IPS-15b (cell line): ENCODE measurements around the gene MID2.
"Not testable (repeated sequence)": the region's sequence is repeated elsewhere in the genome, so short reads cannot be mapped to it uniquely, and the experiment has no call there.

ENCODE experiments used
- H3K27me3 ChIP-seq: one replicate; pipeline ENCODE4 v1.6.1; 2013; ENCODE audit warnings: low read length; ENCODE audit not compliant: control insufficient read depth, insufficient read depth
- H3K36me3 ChIP-seq: one replicate; pipeline ENCODE4 v1.6.1; 2013; ENCODE audit warnings: low read length; ENCODE audit not compliant: control insufficient read depth, insufficient read depth
- H3K4me1 ChIP-seq: one replicate; pipeline ENCODE4 v1.6.1; 2013; ENCODE audit warnings: mild to moderate bottlenecking, low read length; ENCODE audit not compliant: control insufficient read depth, insufficient read depth
- H3K4me3 ChIP-seq: one replicate; pipeline ENCODE4 v1.5.1; 2013; ENCODE audit warnings: low read depth, low read length
- H3K9ac ChIP-seq: one replicate; pipeline ENCODE4 v1.6.1; 2013; ENCODE audit warnings: low read depth, mild to moderate bottlenecking, low read length
- H3K9me3 ChIP-seq: one replicate; pipeline ENCODE4 v1.6.1; 2013; ENCODE audit warnings: mild to moderate bottlenecking, low read length; ENCODE audit not compliant: control insufficient read depth, insufficient read depth

Gene MID2, protein sequence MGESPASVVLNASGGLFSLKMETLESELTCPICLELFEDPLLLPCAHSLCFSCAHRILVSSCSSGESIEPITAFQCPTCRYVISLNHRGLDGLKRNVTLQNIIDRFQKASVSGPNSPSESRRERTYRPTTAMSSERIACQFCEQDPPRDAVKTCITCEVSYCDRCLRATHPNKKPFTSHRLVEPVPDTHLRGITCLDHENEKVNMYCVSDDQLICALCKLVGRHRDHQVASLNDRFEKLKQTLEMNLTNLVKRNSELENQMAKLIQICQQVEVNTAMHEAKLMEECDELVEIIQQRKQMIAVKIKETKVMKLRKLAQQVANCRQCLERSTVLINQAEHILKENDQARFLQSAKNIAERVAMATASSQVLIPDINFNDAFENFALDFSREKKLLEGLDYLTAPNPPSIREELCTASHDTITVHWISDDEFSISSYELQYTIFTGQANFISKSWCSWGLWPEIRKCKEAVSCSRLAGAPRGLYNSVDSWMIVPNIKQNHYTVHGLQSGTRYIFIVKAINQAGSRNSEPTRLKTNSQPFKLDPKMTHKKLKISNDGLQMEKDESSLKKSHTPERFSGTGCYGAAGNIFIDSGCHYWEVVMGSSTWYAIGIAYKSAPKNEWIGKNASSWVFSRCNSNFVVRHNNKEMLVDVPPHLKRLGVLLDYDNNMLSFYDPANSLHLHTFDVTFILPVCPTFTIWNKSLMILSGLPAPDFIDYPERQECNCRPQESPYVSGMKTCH

DNA sequence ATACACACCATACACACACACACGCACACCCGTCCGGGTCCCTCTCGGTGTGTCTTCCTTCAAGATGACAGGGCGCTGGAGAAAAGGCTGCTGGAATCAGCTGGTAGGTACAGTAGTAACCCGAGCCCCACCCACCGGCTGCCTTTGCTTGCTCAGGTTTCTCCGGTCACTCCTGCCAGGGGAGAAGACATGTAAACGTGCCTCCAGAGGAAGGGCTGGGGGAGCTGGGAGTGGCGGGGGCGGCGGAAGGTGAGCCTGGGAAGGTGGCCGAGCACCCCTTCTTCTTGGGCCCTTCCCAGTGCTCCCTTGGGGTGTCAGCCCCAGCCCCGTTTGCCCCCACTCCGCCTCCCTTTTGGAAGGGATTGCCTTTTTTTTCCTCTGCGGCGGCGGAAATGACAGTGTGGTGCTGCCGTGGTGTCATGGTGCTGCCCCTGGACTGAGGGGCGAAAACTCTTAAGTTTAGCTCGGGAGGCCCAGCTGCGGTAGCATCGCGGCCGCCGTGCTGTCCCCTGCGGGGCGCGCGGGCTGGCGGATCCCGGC, at the start of gene MID2:
MID2 (plus strand) TSS at position 169 of the 540 bp plus-strand sequence. CDS start 561 bp downstream, outside the sequence.
- Histone ChIP-seq H3K9ac (no peak within 1 kb of the TSS), H3K27me3 (peaks cover 54% of the 10 kb centered on the region), H3K9me3 (no peaks in the 10 kb centered on the region), H3K36me3 (no peaks in the 10 kb centered on the region), H3K4me1 (no peaks in the 10 kb centered on the region), H3K4me3 (peak within 1 kb of the TSS; percentile 59)

DNA sequence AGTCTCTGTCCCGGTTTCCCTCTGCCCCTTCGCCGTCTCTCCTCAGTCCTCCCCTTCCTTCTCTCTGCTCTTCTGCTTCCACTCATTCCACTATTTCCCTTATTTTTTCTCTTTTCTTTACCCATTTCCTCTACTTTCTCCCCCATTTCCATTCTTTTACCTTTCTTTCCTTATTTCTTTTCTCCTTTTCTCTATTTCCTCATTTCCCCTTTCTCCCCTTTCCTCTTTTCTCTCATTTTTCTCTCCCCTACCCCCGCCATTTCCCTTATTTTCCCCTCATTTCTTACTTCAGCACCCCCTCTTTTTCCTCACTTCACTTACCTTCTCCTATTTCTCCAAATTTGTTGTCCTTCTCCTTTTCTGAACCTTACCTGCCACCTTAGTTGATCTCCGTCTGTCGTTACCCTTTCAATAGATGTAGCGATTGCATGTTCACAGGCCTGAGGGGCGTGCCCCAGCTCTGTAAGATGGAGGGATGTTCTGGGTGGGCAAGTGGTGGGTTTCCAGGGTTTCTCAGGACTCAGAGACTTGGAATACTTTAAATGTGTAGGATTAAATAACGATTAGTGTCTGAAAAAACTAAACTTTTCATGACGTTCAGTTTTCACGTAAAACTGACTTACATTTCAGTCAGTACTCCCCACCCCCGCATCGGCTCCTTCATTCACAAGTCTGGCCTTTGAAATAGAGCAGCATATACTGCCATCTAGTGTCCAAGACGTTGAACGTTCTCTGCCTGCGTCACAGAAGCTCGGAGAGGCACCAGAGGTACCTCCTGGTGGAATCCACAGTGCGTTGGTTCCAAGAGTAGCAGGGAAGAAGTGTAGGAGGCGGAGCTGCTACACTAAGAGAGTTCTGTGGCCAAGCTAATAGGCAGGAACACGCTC, 48.8 kb upstream of the MID2 start:
- no peaks in the 10 kb centered on the region for H3K9me3 ChIP-seq
- H3K9ac ChIP-seq: no peak overlapping the region
- H3K4me3 ChIP-seq: peak overlapping the region; percentile 60
- peaks cover 43% of the 10 kb centered on the region for H3K27me3 ChIP-seq
- H3K36me3 ChIP-seq: no peaks in the 10 kb centered on the region
- H3K4me1 ChIP-seq: peaks cover 18% of the 10 kb centered on the region

DNA sequence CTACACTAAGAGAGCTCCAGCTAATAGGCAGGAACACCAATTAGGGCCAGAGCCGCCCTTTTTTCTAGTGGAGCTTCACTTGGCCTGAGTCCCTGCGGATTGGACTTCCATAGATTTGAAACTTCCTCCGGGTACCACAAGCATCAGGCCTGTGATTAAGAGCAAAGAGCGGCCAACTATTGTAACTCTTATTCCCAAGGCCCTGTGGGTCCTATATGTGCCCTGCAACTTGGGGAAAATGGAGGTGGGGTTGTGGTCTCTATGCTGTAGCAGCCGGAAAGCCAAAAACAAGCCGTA, 48.2 kb upstream of the MID2 start, which contains the start of gene NCBP2L:
NCBP2L (plus strand) TSS at position 198 of the 297 bp plus-strand sequence. CDS start 16,488 bp downstream, outside the sequence.
- Histone ChIP-seq H3K4me1 (peaks cover 15% of the 10 kb centered on the region), H3K9me3 (no peaks in the 10 kb centered on the region), H3K36me3 (no peaks in the 10 kb centered on the region), H3K27me3 (peaks cover 39% of the 10 kb centered on the region), H3K9ac (no peak within 1 kb of the TSS), H3K4me3 (peak within 1 kb of the TSS; percentile 60)

DNA sequence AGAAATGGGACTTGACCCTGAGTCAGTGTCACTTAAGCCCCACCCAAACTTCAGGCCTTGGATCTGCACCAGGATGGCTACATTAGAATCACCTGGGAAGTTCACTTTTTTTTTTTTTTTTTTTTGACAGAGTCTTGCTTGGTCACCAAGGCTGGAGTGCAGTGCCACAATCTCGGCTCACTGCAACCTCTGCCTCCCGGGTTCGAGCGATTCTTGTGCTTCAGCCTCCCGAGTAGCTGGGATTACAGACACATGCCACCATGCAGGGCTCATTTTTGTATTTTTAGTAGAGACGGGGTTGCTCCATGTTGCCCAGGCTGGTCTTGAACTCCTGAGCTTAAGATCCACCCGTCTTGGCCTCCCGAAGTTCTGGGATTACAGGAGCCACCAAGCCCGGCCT, 45.1 kb upstream of the MID2 start:
- Histone ChIP-seq H3K36me3 (no peaks in the 10 kb centered on the region), H3K9me3 (no peaks in the 10 kb centered on the region), H3K9ac (no peak overlapping the region), H3K27me3 (peaks cover 12% of the 10 kb centered on the region), H3K4me3 (no peak overlapping the region), H3K4me1 (no peaks in the 10 kb centered on the region)

DNA sequence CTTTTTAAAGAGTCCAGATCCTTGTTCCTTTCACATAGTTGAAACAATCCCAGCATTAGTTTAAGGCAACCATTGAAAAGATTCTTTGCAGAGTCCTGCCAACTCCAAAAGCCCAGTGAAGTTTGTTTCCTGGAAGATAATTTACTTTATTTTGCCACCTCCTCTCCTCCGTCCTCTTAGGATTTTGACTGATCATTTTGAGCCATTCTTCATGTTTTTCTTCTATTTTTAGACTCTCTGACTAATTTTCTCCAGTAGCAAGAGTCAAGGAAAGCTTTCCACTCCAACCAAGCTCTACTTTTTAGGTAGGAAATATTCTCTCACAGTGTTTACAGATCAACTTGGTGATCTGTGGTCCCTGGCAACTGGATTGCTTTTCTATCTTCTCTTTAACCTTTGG, 37.8 kb upstream of the MID2 start:
- no peak overlapping the region for H3K9ac ChIP-seq
- H3K36me3 ChIP-seq: no peaks in the 10 kb centered on the region
- H3K27me3 ChIP-seq: peaks cover 3% of the 10 kb centered on the region
- no peak overlapping the region for H3K4me3 ChIP-seq
- no peaks in the 10 kb centered on the region for H3K4me1 ChIP-seq
- no peaks in the 10 kb centered on the region for H3K9me3 ChIP-seq

DNA sequence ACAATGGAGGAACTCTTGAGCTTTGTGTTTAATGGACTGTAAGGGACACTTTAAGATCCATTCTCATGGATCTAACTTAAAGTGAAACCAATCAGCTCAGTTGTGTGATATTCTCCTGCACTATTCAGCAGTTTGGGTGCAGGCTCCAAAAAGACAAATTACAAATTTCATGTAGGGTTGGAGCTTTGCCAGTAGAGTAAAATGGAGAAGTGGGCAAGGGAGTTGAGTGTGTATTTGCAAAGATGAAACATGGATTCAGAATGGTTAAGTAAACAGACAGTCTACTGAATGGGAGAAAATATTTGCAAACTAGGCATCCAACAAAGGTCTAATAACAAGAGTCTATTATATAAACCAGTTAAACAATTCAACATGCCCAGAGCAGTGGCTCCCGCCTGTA, 21.2 kb upstream of the MID2 start:
- Histone ChIP-seq H3K4me1 (no peaks in the 10 kb centered on the region), H3K27me3 (peaks cover 9% of the 10 kb centered on the region), H3K9me3 (no peaks in the 10 kb centered on the region), H3K36me3 (no peaks in the 10 kb centered on the region), H3K9ac (no peak overlapping the region), H3K4me3 (no peak overlapping the region)

DNA sequence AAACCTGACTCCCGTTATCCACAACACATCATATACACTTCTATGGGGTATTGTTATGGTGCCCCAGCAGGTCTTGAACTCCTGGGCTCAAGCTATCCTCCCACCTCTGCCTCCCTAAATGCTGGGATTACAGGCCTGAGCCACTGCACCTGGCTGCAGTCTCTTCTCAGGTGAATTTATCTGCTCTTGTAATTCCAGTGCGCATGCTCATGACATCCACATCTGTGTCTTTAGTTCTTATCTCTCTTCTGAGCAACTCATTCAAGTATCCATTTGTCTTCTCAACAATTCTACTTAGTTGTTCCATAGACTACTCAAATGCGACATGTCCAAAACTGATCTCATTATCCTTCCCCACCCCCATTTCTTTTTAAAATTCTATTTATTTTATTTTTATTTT, 20.5 kb upstream of the MID2 start:
- no peak overlapping the region for H3K4me3 ChIP-seq

DNA sequence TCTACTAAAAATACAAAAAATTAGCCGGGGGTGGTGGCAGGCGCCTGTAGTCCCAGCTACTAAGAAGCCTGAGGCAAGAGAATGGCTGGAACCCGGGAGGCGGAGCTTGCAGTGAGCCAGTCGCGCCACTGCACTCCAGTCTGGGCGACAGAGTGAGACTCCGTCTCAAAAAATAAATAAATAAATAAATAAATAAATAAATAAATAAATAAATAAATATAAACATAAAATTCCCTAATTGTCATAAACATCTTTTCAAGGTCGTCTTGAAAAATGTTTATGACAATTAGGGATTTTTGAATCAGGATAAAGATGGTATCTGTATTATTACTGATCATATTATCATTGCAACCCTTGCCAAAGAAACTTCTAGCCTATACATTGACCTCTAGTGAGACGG, 15.6 kb upstream of the MID2 start:
- H3K27me3 ChIP-seq, H3K36me3 ChIP-seq, H3K9me3 ChIP-seq, H3K4me3 ChIP-seq, H3K9ac ChIP-seq, H3K4me1 ChIP-seq: not testable (repeated sequence)

More for the DNA sequence above, 20.5 kb upstream of the MID2 start:
- no peaks in the 10 kb centered on the region for H3K9me3 ChIP-seq
- no peaks in the 10 kb centered on the region for H3K4me1 ChIP-seq
- no peak overlapping the region for H3K9ac ChIP-seq
- H3K27me3 ChIP-seq: peaks cover 9% of the 10 kb centered on the region
- no peaks in the 10 kb centered on the region for H3K36me3 ChIP-seq

DNA sequence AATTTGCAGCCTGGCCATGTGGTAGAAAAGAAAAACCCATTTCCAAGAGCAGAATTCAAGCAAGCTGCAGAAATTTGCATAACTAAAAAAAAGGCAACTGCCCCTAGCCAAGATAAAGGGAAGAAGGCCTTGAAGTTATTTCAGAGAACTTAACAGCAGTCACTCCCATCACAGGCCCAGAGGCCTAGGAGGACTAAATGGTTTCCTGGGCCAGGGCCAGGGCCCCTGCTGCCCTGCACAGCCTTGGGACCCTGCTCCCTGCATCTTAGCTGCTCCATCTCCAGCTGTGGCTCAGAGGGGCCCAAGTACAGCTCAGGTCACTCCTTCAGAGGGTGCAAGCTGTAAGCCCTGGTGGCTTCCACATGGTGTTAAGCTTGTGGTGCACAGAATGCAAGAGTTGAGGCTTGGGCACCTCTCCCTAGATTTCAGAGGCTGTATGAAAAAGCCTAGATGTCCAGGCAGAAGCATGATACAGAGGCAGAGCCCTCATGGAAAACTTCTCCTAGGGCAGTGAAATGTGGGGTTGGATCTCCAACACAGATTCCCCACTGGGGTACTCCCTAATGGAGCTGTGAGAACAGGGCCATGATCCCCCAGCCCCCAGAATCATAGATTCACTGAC, 6.7 kb upstream of the MID2 start:
- Histone ChIP-seq H3K36me3 (no peaks in the 10 kb centered on the region), H3K9ac (no peak overlapping the region), H3K4me3 (no peak overlapping the region), H3K9me3 (peaks cover 11% of the 10 kb centered on the region), H3K27me3 (peaks cover 4% of the 10 kb centered on the region), H3K4me1 (no peaks in the 10 kb centered on the region)

DNA sequence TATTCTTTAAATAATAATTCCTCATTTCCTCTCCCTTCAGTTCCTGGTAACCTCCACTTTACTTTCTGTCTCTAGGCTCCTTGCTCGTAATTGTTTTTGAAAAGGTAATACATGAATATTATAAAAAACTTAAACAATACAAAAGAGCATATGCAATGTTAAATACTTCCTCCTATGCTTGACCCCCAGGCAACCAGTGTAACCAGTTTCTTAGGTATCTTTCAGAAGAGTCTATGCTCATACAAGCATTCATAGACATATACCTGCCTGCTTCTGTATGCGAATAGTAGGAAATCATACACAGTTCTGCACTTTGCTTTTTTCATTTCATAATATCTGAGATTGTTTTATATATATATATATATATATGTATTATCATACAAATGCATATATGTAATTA, 2.6 kb upstream of the MID2 start:
- Histone ChIP-seq H3K27me3 (peaks cover 33% of the 10 kb centered on the region), H3K36me3 (no peaks in the 10 kb centered on the region), H3K4me3 (no peak overlapping the region), H3K4me1 (no peaks in the 10 kb centered on the region), H3K9ac (no peak overlapping the region), H3K9me3 (peaks cover 11% of the 10 kb centered on the region)

DNA sequence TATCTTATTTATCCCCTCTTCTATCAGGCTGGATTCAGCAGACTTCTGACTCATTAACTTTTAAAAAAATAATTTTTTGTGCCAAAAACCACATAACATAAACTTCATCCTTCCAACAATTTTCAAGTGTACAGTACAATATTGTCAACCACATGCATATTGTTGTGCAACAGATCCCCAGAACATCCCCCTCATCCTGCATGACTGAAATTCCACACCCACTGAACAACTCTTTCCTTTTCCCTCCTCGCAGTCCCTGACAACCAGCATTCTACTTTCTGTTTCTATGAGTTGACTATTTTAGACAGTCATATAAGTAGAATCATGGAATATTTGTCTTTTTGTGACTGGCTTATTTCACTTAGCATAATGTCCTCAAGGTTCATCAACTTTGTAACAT, 2.2 kb upstream of the MID2 start:
- Histone ChIP-seq H3K9me3 (peaks cover 11% of the 10 kb centered on the region), H3K36me3 (no peaks in the 10 kb centered on the region), H3K9ac (no peak overlapping the region), H3K4me3 (no peak overlapping the region), H3K4me1 (no peaks in the 10 kb centered on the region), H3K27me3 (peaks cover 37% of the 10 kb centered on the region)
